Tibial nerve (tissue), 3 donors: Measurements from ENCODE around the gene VWCE.
"Not testable (repeated sequence)": the region's sequence is repeated elsewhere in the genome, so short reads cannot be mapped to it uniquely, and the experiment has no call there.

ENCODE experiments used
- CTCF ChIP-seq, 5 experiments: fragments of 200-600 bp in 3 of 5; fragments of 450-650 bp in 2 of 5; sonication (generic) in 3 of 5; IDR thresholded peaks; one replicate each; pipeline ENCODE4 v1.5.1; 2016 to 2019; ENCODE audit warnings: antibody characterized with exemption in 5 of 5, mild to moderate bottlenecking in 3 of 5, moderate library complexity in 2 of 5
- POLR2A ChIP-seq, 2 donors: fragments of 450-650 bp; IDR thresholded peaks; one replicate each; pipeline ENCODE4 v1.6.1; 2017; ENCODE audit warnings: antibody characterized with exemption in 2 of 2, mild to moderate bottlenecking in 2 of 2, moderate library complexity in 2 of 2

- TF ChIP-seq CTCF, POLR2A (IDR thresholded peaks at IDR 0.05): not testable (repeated sequence)
Observed at GRCh38 chr11:61248071-61248470, 47.0 kb downstream of the VWCE start.
